Measurements from ENCODE around the gene PRKAG2. TPM values are rescaled to one million over a fixed set of nuclear protein-coding genes. Genes with fewer than 3 reads are reported as not detected.

The PRKAG2 gene
- total RNA-seq, 1 experiment from 2014 or later = 28.2 TPM

DNA sequence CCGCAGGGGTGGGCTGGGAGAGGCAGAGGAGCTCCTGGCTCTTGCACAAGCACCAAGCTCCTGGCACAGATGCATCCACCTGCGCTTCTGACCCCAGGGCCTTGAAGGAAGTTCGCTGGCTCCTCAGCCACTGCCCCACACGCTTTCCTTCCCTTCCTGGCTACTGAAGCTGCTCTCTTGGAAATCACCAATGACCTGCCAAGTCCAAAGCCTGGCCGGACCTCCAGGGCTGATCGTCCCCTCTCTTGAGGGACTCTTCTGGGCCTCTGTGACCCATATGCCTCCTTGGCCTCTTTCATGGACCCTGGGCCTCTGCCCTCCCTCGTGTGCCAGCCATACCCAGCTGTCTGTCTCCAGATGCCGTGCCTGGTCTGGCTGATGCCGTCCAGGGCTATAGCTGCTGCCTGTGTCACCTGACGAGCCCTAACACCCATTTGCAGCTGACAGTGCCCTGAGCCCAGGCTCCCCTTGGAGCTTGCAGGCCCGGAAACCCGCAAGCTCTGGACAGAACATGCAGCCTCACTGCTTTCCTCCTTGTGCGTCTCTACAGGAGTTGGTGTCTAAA lies 113.4 kb downstream of the PRKAG2 start:
- H3K4me3 ChIP-seq = no peak overlapping the region
- H3K27ac ChIP-seq = no peak overlapping the region
- DNase-seq (ENCODE audit: low read depth in 1 of 2, low spot score in 2 of 2) = no peak
- H3K36me3 ChIP-seq = no peaks in the 10 kb centered on the region
- no peaks in the 10 kb centered on the region for H3K9me3 ChIP-seq (replicated peaks)
- peaks cover 10% of the 10 kb centered on the region for H3K4me1 ChIP-seq (replicated peaks)
- no peaks in the 10 kb centered on the region for H3K27me3 ChIP-seq (replicated peaks)

DNA sequence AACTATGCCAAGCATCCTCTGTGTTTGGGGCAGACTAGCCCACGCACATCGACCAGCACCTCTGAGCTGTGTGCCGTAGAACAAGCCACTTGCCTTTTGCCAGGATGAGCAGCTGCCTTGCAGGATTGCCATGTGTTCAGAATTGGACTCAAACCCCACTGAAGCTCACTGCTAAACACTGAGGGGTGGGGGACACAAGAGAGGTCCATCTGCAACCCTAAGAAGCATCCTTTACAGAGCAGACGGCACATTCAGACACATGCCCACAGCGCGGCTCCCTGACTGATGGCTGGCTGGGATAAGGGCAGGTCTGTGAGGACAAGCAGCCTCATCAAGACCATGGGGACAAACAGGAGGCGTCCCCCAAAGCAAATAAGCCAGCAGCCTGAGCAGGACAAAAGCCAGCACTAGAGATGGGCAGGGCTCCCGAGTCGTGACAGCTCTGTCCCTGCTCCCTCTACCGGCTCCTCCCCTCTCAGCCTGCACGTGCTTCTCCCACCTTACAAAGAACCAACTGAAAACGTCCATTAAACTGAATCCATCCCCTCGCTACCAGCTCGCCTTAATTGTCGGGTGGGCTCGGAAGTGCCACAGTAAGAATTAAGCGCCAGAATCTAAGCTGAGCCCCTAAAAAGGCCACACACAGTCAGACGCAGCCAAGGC lies 114.2 kb downstream of the PRKAG2 start:
- Histone ChIP-seq H3K27ac (no peak overlapping the region), H3K4me3 (no peak overlapping the region), H3K9me3 (replicated peaks) (no peaks in the 10 kb centered on the region), H3K4me1 (replicated peaks) (peaks cover 18% of the 10 kb centered on the region), H3K36me3 (no peaks in the 10 kb centered on the region), H3K27me3 (replicated peaks) (no peaks in the 10 kb centered on the region)
- DNase-seq (ENCODE audit: low read depth in 1 of 2, low spot score in 2 of 2) = no peak

DNA sequence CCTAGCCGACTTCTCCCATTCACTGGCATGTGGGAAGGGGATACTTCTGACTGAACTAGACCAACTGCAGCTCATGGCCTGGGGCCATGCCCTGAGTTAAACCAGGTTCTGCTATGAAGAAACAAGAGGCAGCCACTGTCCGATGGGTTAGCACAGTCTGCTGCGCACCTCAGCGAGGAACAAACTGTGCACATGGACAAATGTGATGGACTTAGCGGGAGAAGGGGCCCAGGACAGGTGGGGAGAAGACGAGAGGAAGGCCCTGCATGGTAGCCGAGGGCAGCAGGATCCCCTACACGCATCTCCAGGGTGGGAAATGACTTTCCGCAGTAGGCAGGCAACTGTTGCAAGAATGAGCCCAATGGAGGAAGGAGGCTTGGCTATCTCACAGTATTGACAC lies 115.0 kb downstream of the PRKAG2 start:
- Histone ChIP-seq H3K4me1 (replicated peaks) (peaks cover 26% of the 10 kb centered on the region), H3K27me3 (replicated peaks) (no peaks in the 10 kb centered on the region), H3K9me3 (replicated peaks) (no peaks in the 10 kb centered on the region), H3K4me3 (no peak overlapping the region), H3K27ac (no peak overlapping the region), H3K36me3 (no peaks in the 10 kb centered on the region)
- DNase-seq (ENCODE audit: low read depth in 1 of 2, low spot score in 2 of 2) = no peak

DNA sequence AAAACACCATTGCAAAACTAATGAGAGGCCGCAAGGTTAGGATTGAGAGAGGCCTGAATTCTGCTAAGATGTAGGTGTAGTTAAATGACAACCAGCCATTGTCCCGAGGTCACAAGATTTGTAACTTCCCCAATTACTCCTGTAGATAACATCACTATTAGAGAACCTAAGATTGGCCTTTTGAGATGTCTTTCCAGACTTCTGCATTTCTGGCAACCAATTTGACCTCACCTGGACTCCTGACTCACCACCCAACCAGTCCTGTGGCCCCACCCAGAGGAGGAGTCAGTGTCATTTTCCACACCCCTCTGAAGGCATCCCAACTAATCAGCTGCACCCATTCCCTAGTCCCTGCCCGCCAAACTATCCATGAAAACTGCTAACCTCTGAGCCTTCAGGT lies 115.7 kb downstream of the PRKAG2 start:
- no peak for DNase-seq (ENCODE audit: low read depth in 1 of 2, low spot score in 2 of 2)
- H3K36me3 ChIP-seq = no peaks in the 10 kb centered on the region
- H3K27ac ChIP-seq = no peak overlapping the region
- no peaks in the 10 kb centered on the region for H3K9me3 ChIP-seq (replicated peaks)
- peaks cover 33% of the 10 kb centered on the region for H3K4me1 ChIP-seq (replicated peaks)
- no peak overlapping the region for H3K4me3 ChIP-seq
- no peaks in the 10 kb centered on the region for H3K27me3 ChIP-seq (replicated peaks)

DNA sequence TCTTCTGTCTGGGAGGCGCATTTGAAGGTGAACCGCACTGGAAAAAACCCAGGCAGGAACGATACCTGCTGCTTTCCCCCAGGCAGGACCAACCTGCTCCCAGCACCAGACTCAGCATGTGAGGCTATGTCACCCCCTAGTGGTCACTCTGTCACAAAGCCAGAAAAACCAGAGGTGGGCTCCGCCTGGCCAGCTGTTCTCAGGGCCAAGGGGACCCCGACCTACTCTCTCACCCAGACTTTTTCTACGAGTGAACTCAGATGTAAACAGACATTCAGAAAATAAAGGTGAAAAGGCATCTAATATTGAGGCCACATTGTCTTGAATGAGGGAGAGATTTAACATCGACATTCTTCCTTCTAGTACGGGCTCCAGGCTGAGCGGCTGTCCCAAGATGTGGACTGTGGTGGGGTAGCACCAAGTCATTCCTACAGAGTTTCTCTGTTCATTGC lies 117.3 kb downstream of the PRKAG2 start:
- Histone ChIP-seq H3K27ac (no peak overlapping the region), H3K4me1 (replicated peaks) (peaks cover 49% of the 10 kb centered on the region), H3K36me3 (no peaks in the 10 kb centered on the region), H3K4me3 (no peak overlapping the region), H3K9me3 (replicated peaks) (no peaks in the 10 kb centered on the region), H3K27me3 (replicated peaks) (no peaks in the 10 kb centered on the region)
- peak; percentile 64 to 76 for DNase-seq (ENCODE audit: low read depth in 1 of 2, low spot score in 2 of 2)

DNA sequence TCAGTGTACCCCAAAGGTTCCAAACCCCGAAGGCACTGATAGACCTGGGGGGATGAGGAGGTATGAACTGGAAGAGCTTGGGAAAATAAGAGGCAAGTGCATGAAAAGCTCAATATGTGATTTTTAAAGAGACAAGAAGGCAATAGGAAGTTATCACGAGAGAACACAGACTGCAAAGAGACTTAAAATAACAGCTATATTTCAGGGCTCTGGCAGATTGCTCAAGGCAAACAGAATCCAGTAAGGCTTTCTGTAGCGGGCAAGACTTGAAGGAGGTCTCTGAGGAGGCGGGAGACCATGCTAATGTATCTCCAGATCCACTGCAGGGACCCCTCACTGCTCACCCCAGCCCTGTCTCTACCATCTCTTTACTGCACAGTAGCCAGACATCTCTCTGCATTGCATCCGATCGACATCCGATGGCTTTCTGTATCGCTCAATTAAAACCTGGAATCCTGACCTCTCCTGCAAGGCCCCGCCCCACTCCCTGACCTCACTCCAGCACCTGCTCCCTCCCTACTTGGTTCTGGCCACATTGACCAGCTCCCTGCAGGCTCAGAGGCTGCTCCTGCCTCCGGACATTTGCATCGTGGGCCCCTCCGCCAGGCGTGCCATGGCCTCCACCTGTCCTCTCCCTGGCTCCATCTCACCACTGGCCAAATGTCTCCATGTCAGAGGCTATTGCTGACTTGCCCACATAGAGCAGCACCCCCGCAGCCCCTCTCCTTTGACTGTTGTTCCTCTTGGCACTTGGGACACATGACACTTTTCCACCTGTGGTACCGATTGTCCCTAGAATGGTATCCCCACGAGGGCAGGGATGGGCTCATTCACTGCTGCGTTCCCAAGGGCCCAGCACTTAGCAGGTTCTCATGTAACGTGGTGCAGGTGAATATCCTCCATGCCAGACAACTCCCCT lies 118.0 kb downstream of the PRKAG2 start:
- Histone ChIP-seq H3K36me3 (no peaks in the 10 kb centered on the region), H3K4me3 (no peak overlapping the region), H3K27ac (peak overlapping the region; percentile 97), H3K9me3 (replicated peaks) (no peaks in the 10 kb centered on the region), H3K27me3 (replicated peaks) (no peaks in the 10 kb centered on the region), H3K4me1 (replicated peaks) (peaks cover 56% of the 10 kb centered on the region)
- DNase-seq (ENCODE audit: low read depth in 1 of 2, low spot score in 2 of 2) = no peak

DNA sequence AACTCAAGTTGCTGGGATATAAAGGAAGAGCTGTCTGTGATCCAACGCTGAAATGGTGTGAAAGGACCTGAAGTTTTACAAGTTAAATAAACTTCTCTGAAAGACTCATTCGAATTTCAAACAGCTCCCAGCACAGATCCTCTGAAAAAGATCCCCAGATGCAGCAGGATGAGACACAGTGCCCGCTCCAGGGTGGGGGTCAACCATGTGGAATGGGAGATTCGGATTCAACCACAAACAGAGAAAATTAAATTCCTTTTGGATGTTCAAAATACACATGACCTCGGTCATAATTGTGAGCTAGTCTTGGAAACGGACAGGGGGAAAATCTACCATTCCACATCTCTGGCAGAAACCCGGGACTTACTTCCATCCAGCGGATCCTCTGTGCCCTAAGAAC lies 119.6 kb downstream of the PRKAG2 start:
- peak overlapping the region; percentile 97 for H3K27ac ChIP-seq
- DNase-seq (ENCODE audit: low read depth in 1 of 2, low spot score in 2 of 2) = peak; percentile 88 to 90
- no peaks in the 10 kb centered on the region for H3K36me3 ChIP-seq
- no peaks in the 10 kb centered on the region for H3K27me3 ChIP-seq (replicated peaks)
- no peaks in the 10 kb centered on the region; the same call in 1 of the 2 replicates for H3K9me3 ChIP-seq (replicated peaks)
- peak overlapping the region; percentile 11 for H3K4me3 ChIP-seq
- peaks cover 67% of the 10 kb centered on the region for H3K4me1 ChIP-seq (replicated peaks)

DNA sequence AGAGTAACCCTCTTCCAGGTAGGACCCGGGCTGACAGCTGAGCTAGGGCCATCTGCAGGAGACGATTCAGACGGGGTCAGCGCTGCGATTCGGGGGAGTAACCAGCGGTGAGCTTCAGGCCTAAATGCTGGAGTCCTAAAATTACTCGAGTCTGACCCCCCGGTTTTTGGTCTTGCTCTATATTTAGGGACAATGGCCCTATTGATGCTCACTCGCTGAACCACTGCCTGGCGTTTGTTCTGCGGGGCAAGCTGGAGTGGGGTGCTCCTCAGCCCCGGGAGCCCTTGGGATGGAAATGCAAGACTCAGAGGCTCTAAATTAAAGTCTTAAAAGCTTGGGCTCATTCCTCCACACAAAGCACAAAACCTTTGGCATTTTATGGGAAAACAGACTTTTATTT lies 120.0 kb downstream of the PRKAG2 start:
- Histone ChIP-seq H3K27ac (peak overlapping the region; percentile 97), H3K9me3 (replicated peaks) (no peaks in the 10 kb centered on the region; the same call in 1 of the 2 replicates), H3K4me3 (no peak overlapping the region), H3K27me3 (replicated peaks) (no peaks in the 10 kb centered on the region), H3K36me3 (no peaks in the 10 kb centered on the region), H3K4me1 (replicated peaks) (peaks cover 67% of the 10 kb centered on the region)
- DNase-seq (ENCODE audit: low read depth in 1 of 2, low spot score in 2 of 2) = no peak

DNA sequence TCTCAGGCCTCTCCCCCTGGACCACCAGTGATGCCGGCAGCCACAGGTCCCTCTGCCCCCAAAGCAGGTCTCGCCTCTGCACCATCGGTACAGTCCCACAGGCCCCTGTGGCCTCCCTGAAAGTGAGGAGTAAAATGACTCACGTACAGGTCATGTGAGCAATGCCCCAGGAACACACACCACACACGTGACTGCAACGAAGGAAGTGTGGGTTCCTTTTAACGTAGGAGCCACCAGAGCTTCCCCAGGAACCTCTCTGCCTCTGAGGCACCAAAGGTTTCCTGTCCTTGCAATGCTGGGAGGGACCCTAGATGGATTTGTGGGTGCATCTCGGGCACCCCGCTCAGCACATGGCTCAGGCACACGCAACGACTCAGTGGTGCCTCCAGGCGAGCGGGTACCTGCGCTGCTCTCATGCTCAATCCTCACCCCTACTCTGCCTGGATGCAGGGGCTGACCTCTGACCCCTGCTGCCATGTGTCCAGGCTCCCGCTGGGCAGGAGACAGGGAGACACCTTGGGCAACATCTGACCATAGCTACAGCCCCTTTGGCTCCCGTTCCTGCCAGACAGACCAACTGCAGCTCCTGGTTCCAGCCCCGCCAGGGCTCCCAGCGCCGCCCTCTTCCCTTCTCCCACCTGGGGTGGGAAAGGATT lies 120.7 kb downstream of the PRKAG2 start:
- Histone ChIP-seq H3K4me1 (replicated peaks) (peaks cover 67% of the 10 kb centered on the region), H3K4me3 (no peak overlapping the region), H3K9me3 (replicated peaks) (no peaks in the 10 kb centered on the region; the same call in 1 of the 2 replicates), H3K27me3 (replicated peaks) (no peaks in the 10 kb centered on the region), H3K36me3 (no peaks in the 10 kb centered on the region), H3K27ac (peak overlapping the region; percentile 97)
- peak; percentile 80 to 87 for DNase-seq (ENCODE audit: low read depth in 1 of 2, low spot score in 2 of 2)

DNA sequence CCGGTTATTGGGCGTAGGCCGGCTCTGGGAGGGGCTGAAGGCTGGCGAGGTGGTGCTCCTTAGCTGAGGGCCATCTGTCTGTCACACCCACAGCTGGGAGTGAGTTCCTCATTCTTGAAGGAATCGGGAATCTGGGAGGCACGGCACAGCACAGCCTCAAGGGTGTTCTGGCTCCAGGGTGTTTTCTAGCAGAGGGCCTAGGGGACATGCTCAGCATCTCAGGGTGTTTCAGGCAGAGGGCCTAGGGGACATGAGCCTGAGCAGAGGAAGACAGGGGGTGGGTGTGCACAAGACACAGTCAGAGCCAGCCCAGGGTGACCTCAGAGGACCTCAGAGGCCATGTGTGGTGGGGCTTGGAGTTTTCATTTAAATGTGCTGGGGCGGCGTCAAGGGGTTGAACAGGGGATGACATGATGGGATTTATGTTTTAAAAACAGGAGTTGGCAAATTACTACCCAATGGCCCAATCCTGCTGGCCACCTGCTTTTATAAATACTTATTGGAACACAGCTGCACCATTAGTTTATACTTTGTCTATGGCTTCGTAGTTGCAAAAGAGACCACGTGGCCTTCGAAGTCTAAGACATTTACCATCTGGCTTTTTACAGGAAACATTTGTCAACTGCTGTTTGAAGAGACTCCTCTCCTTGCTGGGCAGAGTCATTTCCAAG lies 121.6 kb downstream of the PRKAG2 start:
- Histone ChIP-seq H3K4me1 (replicated peaks) (peaks cover 67% of the 10 kb centered on the region), H3K27me3 (replicated peaks) (no peaks in the 10 kb centered on the region), H3K36me3 (no peaks in the 10 kb centered on the region), H3K4me3 (no peak overlapping the region), H3K27ac (peak overlapping the region; percentile 97), H3K9me3 (replicated peaks) (no peaks in the 10 kb centered on the region; the same call in 1 of the 2 replicates)
- peak; percentile 85 to 86 for DNase-seq (ENCODE audit: low read depth in 1 of 2, low spot score in 2 of 2)

DNA sequence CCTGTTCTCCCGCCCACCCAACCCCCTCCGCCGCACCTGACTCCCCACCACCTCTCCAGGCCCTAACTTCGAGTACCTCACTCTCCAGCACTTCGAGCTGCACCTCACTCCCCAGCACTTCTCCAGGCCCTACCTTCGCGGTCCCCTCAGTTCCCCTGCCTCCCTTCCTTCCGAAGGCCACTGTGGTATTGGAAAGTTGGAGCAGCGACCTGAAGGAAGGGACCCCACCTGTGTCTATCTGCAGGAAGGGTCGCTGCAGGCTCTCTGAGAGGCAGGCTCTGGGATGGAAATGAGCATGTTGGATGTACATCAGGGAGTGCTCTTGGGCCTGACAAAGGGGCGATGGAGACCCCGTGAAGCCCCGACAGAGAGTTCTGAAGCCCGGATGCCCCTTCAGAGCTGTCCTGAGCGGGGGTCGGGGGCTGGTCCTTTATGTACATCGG lies 122.2 kb downstream of the PRKAG2 start:
- H3K4me1 ChIP-seq (replicated peaks) = peaks cover 67% of the 10 kb centered on the region
- no peak overlapping the region for H3K4me3 ChIP-seq
- no peaks in the 10 kb centered on the region; the same call in 1 of the 2 replicates for H3K9me3 ChIP-seq (replicated peaks)
- H3K27ac ChIP-seq = peak overlapping the region; percentile 97
- H3K36me3 ChIP-seq = no peaks in the 10 kb centered on the region
- no peaks in the 10 kb centered on the region for H3K27me3 ChIP-seq (replicated peaks)
- DNase-seq (ENCODE audit: low read depth in 1 of 2, low spot score in 2 of 2) = no peak

DNA sequence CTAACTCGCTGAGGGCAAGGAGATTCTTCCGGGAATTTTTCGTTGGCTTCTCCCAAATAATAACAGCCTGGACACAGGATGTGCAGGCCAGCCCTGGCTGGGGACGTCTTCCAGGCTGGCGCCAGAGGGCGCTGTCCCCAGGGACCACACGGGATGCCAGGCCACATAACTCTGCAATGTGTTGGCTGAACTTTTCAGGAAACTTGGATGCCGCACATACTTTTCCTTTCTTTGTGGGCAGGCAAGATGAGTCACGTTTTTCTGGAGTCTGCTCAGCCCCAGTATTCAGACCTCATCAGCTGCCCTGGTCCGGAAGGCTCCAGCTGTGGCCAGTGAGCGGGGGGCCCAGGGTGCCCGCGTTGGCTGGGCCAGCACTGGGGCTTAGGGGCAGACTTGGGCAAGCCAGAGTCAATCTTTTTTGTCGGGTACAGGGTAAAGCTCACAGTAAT lies 122.7 kb downstream of the PRKAG2 start:
- Histone ChIP-seq H3K27ac (peak overlapping the region; percentile 97), H3K9me3 (replicated peaks) (no peaks in the 10 kb centered on the region; the same call in 1 of the 2 replicates), H3K36me3 (no peaks in the 10 kb centered on the region), H3K4me1 (replicated peaks) (peaks cover 63% of the 10 kb centered on the region), H3K4me3 (no peak overlapping the region), H3K27me3 (replicated peaks) (no peaks in the 10 kb centered on the region)
- DNase-seq (ENCODE audit: low read depth in 1 of 2, low spot score in 2 of 2) = peak; percentile 97 to 98
